ENCODE results near the gene ABCG1. TPM values are rescaled to one million over a fixed set of nuclear protein-coding genes. Genes with fewer than 3 reads are reported as not detected.

ABCG1 gene
- total and polyA plus RNA-seq, 2 of the 4 experiments (the other 2 are of a cell fraction), result 0.19 to 0.36 TPM

DNA sequence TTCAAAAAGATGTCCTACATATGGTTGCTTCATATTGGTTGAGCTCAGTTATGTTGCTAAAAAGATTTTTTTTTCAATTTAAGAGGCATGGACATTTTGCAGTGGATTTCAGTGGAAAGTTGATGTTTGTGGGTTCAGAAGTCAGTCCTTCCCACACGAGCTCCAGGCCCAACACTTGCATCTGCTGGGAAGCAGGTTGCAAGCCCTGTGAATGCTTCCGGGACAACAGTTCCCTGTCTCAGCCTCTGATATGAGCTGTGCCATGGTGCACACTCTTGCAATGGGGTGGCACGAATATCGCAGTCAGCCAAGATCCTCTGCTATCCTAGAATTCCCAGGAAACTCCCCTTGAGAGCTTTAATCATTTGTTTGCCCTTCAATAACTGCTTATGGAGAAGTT lies 30.3 kb upstream of the ABCG1 start:
- dilution Hi-C loops (cut with HindIII; ENCODE audit: low sequenced_read_pairs, unreplicated experiment), result no loop called here
- H3K4me1 ChIP-seq (ENCODE audit: control insufficient read depth, insufficient read depth, low read length), result no peaks in the 10 kb centered on the region; the same call in 1 of the 2 replicates
- no peak overlapping the region for H4K5ac ChIP-seq (ENCODE audit: low read depth, low read length)
- H3K9ac ChIP-seq (ENCODE audit: low read depth, low read length), result no peak overlapping the region
- intact Hi-C loops (cut with micrococcal nuclease), result no loop called here
- POLR2A ChIA-PET (ENCODE audit: unreplicated experiment), result no interaction called here
- TF ChIP-seq CHD1 (IDR thresholded peaks at IDR 0.05; ENCODE audit: low read depth, low read length) (no peak), SMC3 (IDR thresholded peaks at IDR 0.05; ENCODE audit: low read depth, low read length) (no peak), MXI1 (IDR thresholded peaks at IDR 0.05; ENCODE audit: borderline replicate concordance, low read depth, low read length) (no peak)
- no peak for ATAC-seq (ENCODE audit: low read depth)
- H3K56ac ChIP-seq (ENCODE audit: extremely low read depth, insufficient read depth, low read length), result no peak overlapping the region
- 60% methylated on average over 3 of the region's 4 CpGs; no CpG with 5 or more reads in 1 of the 2 experiments for WGBS, 2 experiments (ENCODE audit: extremely low coverage in 2 of 2, insufficient read length in 1 of 2)
- peaks cover 5% of the 10 kb centered on the region for H3K9me1 ChIP-seq (ENCODE audit: insufficient read depth, low read length)
- H3K4me2 ChIP-seq (ENCODE audit: low read depth, low read length), result no peak overlapping the region
- no peak overlapping the region for H3K18ac ChIP-seq (ENCODE audit: low read depth, low read length)
- no peak overlapping the region for H2AFZ ChIP-seq (replicated peaks; ENCODE audit: low read length, poor library complexity)
- no peak overlapping the region for H3K4me3 ChIP-seq (ENCODE audit: insufficient read depth, low read depth, low read length)
- H2BK20ac ChIP-seq (ENCODE audit: low read depth, low read length), result no peak overlapping the region
- H2AK5ac ChIP-seq (ENCODE audit: low read depth, low read length), result no peak overlapping the region
- H2BK5ac ChIP-seq (ENCODE audit: low read depth, low read length, poor library complexity, severe bottlenecking), result no peak overlapping the region
- no peak overlapping the region for H3K4ac ChIP-seq (ENCODE audit: low read depth, low read length)
- H3K14ac ChIP-seq (replicated peaks; ENCODE audit: low read depth, low read length), result no peak overlapping the region
- H4K8ac ChIP-seq (ENCODE audit: low read depth in 2 of 2, low read length in 2 of 2), result no peak overlapping the region
- no peaks in the 10 kb centered on the region for H3K9me3 ChIP-seq (ENCODE audit: control insufficient read depth, insufficient read depth, low read length)
- no peaks in the 10 kb centered on the region for H3K36me3 ChIP-seq (ENCODE audit: control insufficient read depth, insufficient read depth, low read length)
- H3K79me1 ChIP-seq (ENCODE audit: low read depth in 1 of 2, low read length in 2 of 2), result no peaks in the 10 kb centered on the region
- DNase-seq, result no peak
- CTCF ChIA-PET, result no interaction called here
- H2BK15ac ChIP-seq (ENCODE audit: low read depth, low read length), result no peak overlapping the region
- H3K23ac ChIP-seq (ENCODE audit: low read depth, low read length), result no peak overlapping the region
- no peak overlapping the region for H2BK120ac ChIP-seq (ENCODE audit: low read depth, low read length)
- H2AK9ac ChIP-seq (replicated peaks; ENCODE audit: low read depth, low read length, poor library complexity), result no peak overlapping the region
- H4K20me1 ChIP-seq (ENCODE audit: insufficient read depth, low read length), result no peaks in the 10 kb centered on the region
- no peak overlapping the region for H4K91ac ChIP-seq (ENCODE audit: insufficient read depth, low read depth, low read length)
- peaks cover 16% of the 10 kb centered on the region; the same call in 1 of the 2 replicates for H3K27me3 ChIP-seq (ENCODE audit: control insufficient read depth, insufficient read depth, low read length)
- no peak overlapping the region for H3K27ac ChIP-seq (ENCODE audit: insufficient read depth, low read length)
- BruUV-seq (replicated peaks), result no TSS peak
- in situ Hi-C loops (cut with MboI; ENCODE audit: low sequenced_read_pairs), result no loop called here
